ENCODE measurements around the gene NFE2L3.

NFE2L3 gene, protein sequence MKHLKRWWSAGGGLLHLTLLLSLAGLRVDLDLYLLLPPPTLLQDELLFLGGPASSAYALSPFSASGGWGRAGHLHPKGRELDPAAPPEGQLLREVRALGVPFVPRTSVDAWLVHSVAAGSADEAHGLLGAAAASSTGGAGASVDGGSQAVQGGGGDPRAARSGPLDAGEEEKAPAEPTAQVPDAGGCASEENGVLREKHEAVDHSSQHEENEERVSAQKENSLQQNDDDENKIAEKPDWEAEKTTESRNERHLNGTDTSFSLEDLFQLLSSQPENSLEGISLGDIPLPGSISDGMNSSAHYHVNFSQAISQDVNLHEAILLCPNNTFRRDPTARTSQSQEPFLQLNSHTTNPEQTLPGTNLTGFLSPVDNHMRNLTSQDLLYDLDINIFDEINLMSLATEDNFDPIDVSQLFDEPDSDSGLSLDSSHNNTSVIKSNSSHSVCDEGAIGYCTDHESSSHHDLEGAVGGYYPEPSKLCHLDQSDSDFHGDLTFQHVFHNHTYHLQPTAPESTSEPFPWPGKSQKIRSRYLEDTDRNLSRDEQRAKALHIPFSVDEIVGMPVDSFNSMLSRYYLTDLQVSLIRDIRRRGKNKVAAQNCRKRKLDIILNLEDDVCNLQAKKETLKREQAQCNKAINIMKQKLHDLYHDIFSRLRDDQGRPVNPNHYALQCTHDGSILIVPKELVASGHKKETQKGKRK

DNA sequence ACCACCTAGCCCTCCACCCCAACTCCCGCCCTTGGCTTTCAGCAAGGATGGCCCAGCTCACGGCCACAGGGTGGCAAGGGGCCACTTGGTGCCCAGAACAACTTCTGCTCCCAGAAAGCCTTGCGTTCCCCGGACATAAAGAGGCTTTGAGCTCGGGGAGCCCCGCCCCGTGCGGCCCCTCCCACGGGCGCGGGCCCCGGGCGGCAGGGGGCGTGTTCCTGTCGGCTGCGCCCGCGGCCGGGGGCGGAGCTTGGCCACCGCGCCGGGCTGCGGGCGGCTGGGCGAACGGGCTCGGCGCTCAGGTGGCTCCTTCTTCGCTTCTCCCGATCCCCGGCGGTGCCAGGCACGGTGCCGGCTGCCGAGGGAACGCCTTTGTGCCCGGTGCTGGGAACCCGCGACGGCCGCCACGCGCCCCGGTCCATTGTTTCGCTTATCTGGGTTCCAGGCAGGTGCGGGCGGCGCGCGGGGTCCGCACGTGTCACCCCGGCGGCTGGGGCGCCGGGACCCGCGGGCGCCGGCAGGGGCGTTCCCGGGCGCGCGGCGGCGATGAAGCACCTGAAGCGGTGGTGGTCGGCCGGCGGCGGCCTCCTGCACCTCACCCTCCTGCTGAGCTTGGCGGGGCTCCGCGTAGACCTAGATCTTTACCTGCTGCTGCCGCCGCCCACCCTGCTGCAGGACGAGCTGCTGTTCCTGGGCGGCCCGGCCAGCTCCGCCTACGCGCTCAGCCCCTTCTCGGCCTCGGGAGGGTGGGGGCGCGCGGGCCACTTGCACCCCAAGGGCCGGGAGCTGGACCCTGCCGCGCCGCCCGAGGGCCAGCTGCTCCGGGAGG is at the start of gene NFE2L3:
NFE2L3 (plus strand) TSS at position 246 of the 829 bp plus-strand sequence; CDS start at position 547, 301 bp downstream.
- TF ChIP-seq, protein P1, sequence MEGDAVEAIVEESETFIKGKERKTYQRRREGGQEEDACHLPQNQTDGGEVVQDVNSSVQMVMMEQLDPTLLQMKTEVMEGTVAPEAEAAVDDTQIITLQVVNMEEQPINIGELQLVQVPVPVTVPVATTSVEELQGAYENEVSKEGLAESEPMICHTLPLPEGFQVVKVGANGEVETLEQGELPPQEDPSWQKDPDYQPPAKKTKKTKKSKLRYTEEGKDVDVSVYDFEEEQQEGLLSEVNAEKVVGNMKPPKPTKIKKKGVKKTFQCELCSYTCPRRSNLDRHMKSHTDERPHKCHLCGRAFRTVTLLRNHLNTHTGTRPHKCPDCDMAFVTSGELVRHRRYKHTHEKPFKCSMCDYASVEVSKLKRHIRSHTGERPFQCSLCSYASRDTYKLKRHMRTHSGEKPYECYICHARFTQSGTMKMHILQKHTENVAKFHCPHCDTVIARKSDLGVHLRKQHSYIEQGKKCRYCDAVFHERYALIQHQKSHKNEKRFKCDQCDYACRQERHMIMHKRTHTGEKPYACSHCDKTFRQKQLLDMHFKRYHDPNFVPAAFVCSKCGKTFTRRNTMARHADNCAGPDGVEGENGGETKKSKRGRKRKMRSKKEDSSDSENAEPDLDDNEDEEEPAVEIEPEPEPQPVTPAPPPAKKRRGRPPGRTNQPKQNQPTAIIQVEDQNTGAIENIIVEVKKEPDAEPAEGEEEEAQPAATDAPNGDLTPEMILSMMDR (IDR thresholded peaks at IDR 0.05; ENCODE audit: low read depth, low read length, missing control alignments) = no peak
- peak within 1 kb of the TSS; percentile 78 for H3K4me3 ChIP-seq (ENCODE audit: low read depth, low read length)
- DNase-seq (ENCODE audit: low read depth) = peak; percentile 62

DNA sequence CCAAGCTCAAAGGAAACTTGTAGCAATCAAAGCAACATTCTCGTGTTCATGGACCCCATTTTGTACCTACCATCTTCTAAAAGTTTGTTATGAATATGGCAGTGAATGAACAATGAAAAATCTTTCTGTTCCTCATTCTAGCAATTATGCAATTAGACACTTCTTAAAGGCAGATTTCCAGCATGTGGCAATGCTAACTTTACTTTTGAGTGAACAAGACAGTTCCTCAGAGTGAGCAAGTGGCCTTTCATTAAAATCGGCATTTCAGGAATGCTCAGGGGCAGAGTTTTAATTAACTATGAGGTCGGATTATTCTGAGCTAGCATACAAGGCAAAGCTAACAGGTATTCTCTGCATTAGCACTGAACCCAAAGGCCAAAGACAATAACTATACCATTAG is 48.4 kb upstream of the NFE2L3 start:
- H3K4me3 ChIP-seq (ENCODE audit: low read depth, low read length) = no peak overlapping the region
- DNase-seq (ENCODE audit: low read depth) = no peak
- TF ChIP-seq, protein P1 (IDR thresholded peaks at IDR 0.05; ENCODE audit: low read depth, low read length, missing control alignments) = no peak

DNA sequence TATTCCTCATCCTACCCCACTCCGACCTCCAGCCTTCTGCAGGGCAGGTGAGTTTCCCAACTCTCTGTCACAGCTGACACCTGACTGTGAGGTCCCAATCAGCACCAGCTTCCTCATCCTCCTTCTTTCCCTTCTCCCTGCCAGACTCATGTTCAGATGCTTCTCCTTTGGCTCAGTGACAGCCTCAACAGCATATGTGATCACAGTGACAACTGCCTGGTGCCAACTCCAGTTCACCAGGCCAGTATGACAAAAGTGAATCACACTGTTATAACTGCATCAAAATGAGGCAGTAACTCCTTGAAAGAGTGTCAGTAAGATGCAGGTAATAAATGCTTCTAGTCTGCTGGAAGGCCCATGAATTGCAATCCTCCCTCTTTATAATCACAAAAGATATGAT is 46.8 kb upstream of the NFE2L3 start:
- no peak for DNase-seq (ENCODE audit: low read depth)
- TF ChIP-seq, protein P1 (IDR thresholded peaks at IDR 0.05; ENCODE audit: low read depth, low read length, missing control alignments) = no peak
- no peak overlapping the region for H3K4me3 ChIP-seq (ENCODE audit: low read depth, low read length)

DNA sequence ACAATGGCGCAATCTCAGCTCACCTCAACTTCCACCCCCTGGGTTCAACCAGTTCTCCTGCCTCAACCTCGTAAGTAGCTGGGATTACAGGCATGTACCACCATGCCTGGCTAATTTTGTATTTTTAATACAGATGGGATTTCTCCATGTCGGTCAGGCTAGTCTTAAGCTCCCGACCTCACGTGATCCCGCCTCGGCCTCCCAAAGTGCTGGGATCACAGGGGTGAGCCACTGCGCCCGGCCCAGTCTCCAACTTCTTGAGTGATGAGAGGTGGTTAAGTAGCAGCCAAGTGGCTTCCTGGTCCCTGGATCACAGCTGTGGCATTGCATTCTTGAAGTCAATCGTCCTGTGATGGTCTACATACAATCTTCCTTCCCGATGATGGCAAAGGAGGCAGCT is 46.1 kb upstream of the NFE2L3 start:
- TF ChIP-seq, protein P1 (IDR thresholded peaks at IDR 0.05; ENCODE audit: low read depth, low read length, missing control alignments) = no peak

DNA sequence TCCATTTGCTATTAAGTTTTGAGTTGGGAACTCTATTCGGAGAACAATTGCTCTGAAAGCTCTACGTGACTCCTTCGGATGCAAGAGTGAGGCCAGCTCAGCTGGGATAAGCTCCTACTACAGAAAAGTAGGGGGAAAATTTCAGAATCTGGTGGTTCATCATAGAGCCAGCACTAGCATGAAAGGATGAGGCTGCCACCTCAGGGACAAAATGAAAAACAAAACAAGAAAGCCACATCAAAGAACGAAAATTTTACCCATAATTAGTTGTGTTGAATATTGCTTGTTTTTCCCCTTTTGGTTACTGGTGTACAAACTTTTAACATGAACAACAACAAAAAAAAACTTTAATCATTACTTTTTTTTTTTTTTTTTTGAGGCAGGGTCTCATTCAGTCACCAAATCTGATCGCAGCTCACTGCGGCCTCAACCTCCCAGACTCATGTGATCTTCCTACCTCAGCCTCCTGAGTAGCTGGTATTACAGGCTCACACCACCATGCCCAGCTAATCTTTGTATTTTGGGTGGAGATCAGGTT is 39.7 kb upstream of the NFE2L3 start:
- TF ChIP-seq, protein P1 (IDR thresholded peaks at IDR 0.05; ENCODE audit: low read depth, low read length, missing control alignments) = no peak
- DNase-seq (ENCODE audit: low read depth) = no peak
- no peak overlapping the region for H3K4me3 ChIP-seq (ENCODE audit: low read depth, low read length)

More for the DNA sequence above, 46.1 kb upstream of the NFE2L3 start:
- DNase-seq (ENCODE audit: low read depth) = no peak
- H3K4me3 ChIP-seq (ENCODE audit: low read depth, low read length) = no peak overlapping the region

DNA sequence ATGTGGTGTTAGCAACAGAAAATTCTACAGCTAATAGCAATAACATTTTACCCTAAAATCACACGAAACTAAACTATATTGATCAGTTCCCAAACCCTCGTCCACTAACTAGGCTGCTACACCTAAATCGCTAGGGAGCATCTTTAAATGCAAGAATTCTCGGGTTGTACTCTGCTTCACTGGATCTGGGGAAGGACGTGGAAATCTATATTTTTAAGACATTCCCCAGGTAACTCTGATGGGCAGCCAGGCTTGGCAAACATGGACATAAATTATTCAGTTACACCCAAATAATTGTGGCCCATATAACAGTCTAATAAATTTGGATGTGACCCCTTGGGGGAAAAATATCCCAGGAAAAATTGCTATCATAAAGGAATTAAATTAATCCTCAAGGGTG is 36.3 kb upstream of the NFE2L3 start:
- TF ChIP-seq, protein P1 (IDR thresholded peaks at IDR 0.05; ENCODE audit: low read depth, low read length, missing control alignments) = no peak
- DNase-seq (ENCODE audit: low read depth) = no peak
- H3K4me3 ChIP-seq (ENCODE audit: low read depth, low read length) = no peak overlapping the region
